Upper lobe of left lung (tissue), 6 donors: ENCODE results near the gene ERC1. TPM values are rescaled to one million over a fixed set of nuclear protein-coding genes. Genes with fewer than 3 reads are reported as not detected.

Experiments
- ATAC-seq, 2 donors: fragments of 200-7000 bp; cut with Tn5 transposase; one replicate each; pipeline ENCODE4 v1.9.1; 2022; ENCODE audit warnings: mild to moderate bottlenecking in 2 of 2, moderate library complexity in 2 of 2; ENCODE audit not compliant: low FRiP score in 2 of 2
- DNase-seq, 2 donors: peaks; one replicate each; pipeline ENCODE4 v3.0.0-alpha.2; 2019 to 2020
- H3K27ac ChIP-seq, 4 donors: fragments of 200-600 bp; sonication (generic); one replicate each; pipeline ENCODE4 v1.5.1; 2016 to 2019
- H3K27me3 ChIP-seq, 4 donors: fragments of 200-600 bp; sonication (generic); one replicate each; pipeline ENCODE4 v1.5.1; 2017 to 2019
- H3K36me3 ChIP-seq, 4 donors: fragments of 200-600 bp; sonication (generic); one replicate each; pipeline ENCODE4 v1.5.1; 2016 to 2019
- H3K4me1 ChIP-seq, 4 donors: fragments of 200-600 bp; sonication (generic); one replicate each; pipeline ENCODE4 v1.5.1; 2018 to 2019
- H3K4me3 ChIP-seq, 4 donors: fragments of 200-600 bp; sonication (generic); one replicate each; pipeline ENCODE4 v1.5.1; 2017 to 2019; ENCODE audit warnings: mild to moderate bottlenecking in 2 of 4, moderate library complexity in 1 of 4
- H3K9me3 ChIP-seq, 4 donors: fragments of 200-600 bp; sonication (generic); one replicate each; pipeline ENCODE4 v1.5.1; 2018 to 2019
- CTCF ChIP-seq, 6 experiments: fragments of 450-650 bp in 4 of 6; fragments of 200-600 bp in 2 of 6; sonication (generic) in 2 of 6; IDR thresholded peaks; one replicate each; pipeline ENCODE4 v1.5.1; 2016 to 2019; ENCODE audit warnings: antibody characterized with exemption in 6 of 6
- EP300 ChIP-seq, 4 donors: sonication (generic); formaldehyde crosslinking; IDR thresholded peaks; one replicate each; pipeline ENCODE4 v1.5.1; 2017; ENCODE audit warnings: antibody characterized with exemption in 4 of 4, control low read depth in 2 of 4
- POLR2A ChIP-seq, 4 donors: fragments of 450-650 bp; IDR thresholded peaks; one replicate each; pipeline ENCODE4 v1.5.1; 2016 to 2017; ENCODE audit warnings: antibody characterized with exemption in 4 of 4, mild to moderate bottlenecking in 2 of 4
- POLR2AphosphoS5 ChIP-seq, 2 donors: sonication (generic); formaldehyde crosslinking; IDR thresholded peaks; one replicate each; pipeline ENCODE4 v1.5.1; 2017; ENCODE audit warnings: antibody characterized with exemption in 2 of 2
- WGBS, 2 donors: methylation state at CpG; one replicate each; pipeline ENCODE4 v1.1.5; 2017 to 2018; 5-methylcytosine and 5-hydroxymethylcytosine counted together
- total RNA-seq, 6 donors: library from RNA; depleted of rRNA in 4 of 6; stranded (reverse); fragments of >200 nt in 4 of 6; gene quantifications; one replicate each; pipeline versions ENCODE4 v1.1.0 to v1.2.1, GENCODE V29; 2016 to 2021
- donor health status: DM: no; HTN: no; CAD: no; lungs with moderate emphysema.
- donor health status: DM: no; HTN: yes; CAD: no; lungs with severe emphysema.

ERC1 gene
- total RNA-seq, 6 donors from 2014 or later = 37.7 to 158 (median 60.1) TPM

GRCh38 chr12:1505576-1505975 is 514.6 kb downstream of the ERC1 start:
- no peak for ATAC-seq
- H3K9me3 ChIP-seq = no peaks in the 10 kb centered on the region
- no peak overlapping the region for H3K4me3 ChIP-seq
- H3K36me3 ChIP-seq = no peaks in the 10 kb centered on the region
- H3K27ac ChIP-seq = no peak overlapping the region
- 96 to 98% methylated on average over 3 to 10 of the region's 10 CpGs for WGBS, 2 donors
- no peaks in the 10 kb centered on the region for H3K4me1 ChIP-seq
- H3K27me3 ChIP-seq = no peaks in the 10 kb centered on the region
- TF ChIP-seq POLR2AphosphoS5 (IDR thresholded peaks at IDR 0.05) (no peak), CTCF (IDR thresholded peaks at IDR 0.05) (no peak), EP300 (IDR thresholded peaks at IDR 0.05) (no peak), POLR2A (IDR thresholded peaks at IDR 0.05) (no peak)
- DNase-seq = no peak

GRCh38 chr12:1507308-1507707 is 516.3 kb downstream of the ERC1 start:
- ATAC-seq = no peak
- 83 to 87% methylated on average over 7 of the region's 7 CpGs for WGBS, 2 donors
- H3K27me3 ChIP-seq = no peaks in the 10 kb centered on the region
- H3K4me3 ChIP-seq = no peak overlapping the region
- H3K36me3 ChIP-seq = no peaks in the 10 kb centered on the region
- DNase-seq = no peak
- no peaks in the 10 kb centered on the region for H3K9me3 ChIP-seq
- no peaks in the 10 kb centered on the region for H3K4me1 ChIP-seq
- no peak overlapping the region for H3K27ac ChIP-seq
- no peak for TF ChIP-seq CTCF (IDR thresholded peaks at IDR 0.05)
- no peak for TF ChIP-seq POLR2AphosphoS5 (IDR thresholded peaks at IDR 0.05)
- TF ChIP-seq EP300 (IDR thresholded peaks at IDR 0.05) = no peak
- no peak for TF ChIP-seq POLR2A (IDR thresholded peaks at IDR 0.05)

DNA sequence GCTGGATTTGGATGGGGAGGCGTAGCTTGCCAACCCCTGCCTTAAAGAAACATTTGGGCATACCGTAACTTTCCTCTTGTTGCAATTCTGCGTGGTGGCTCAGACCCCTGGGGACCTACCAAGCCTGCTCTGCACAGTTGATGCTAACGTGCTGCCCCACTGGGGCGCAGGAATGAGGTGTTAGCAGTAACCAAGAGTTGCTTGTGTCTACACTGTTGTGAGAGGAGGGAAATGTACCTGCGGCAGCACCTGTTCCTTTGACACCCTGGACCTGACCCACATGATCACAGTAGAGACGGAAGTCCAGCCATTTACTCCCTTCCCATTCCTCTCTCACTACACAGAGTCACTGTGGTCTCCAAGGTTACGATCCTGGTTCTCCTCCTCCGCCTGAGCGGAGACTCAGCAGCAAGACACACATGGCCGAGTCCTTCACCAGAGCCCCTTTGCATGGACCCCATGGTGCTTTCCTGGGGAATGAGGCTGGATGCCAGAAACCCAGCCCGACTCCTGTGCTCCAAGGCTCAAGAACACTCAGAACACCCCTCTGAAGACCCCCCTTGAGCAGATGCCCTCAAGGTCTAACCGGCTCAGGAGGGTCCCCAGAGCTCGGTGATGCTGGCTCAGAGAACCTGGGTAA is 518.5 kb downstream of the ERC1 start:
- Histone ChIP-seq H3K36me3 (no peaks in the 10 kb centered on the region), H3K27ac (no peak overlapping the region), H3K4me1 (no peaks in the 10 kb centered on the region), H3K9me3 (no peaks in the 10 kb centered on the region), H3K27me3 (no peaks in the 10 kb centered on the region), H3K4me3 (no peak overlapping the region)
- no peak for DNase-seq
- TF ChIP-seq POLR2A (IDR thresholded peaks at IDR 0.05) (no peak), CTCF (IDR thresholded peaks at IDR 0.05) (no peak), POLR2AphosphoS5 (IDR thresholded peaks at IDR 0.05) (no peak)
- ATAC-seq = peak in 1 of 2 donors; percentile 8
- WGBS, 2 donors = 82 to 89% methylated on average over 11 to 14 of the region's 14 CpGs

- H3K27me3 ChIP-seq = no peaks in the 10 kb centered on the region
- H3K4me3 ChIP-seq = no peak overlapping the region
- H3K4me1 ChIP-seq = no peaks in the 10 kb centered on the region
- WGBS, 2 donors = 78 to 82% methylated on average over 10 of the region's 10 CpGs
- no peak for TF ChIP-seq POLR2A (IDR thresholded peaks at IDR 0.05)
- no peak for TF ChIP-seq EP300 (IDR thresholded peaks at IDR 0.05)
- no peak for TF ChIP-seq CTCF (IDR thresholded peaks at IDR 0.05)
- TF ChIP-seq POLR2AphosphoS5 (IDR thresholded peaks at IDR 0.05) = no peak
- peaks cover 0 to 4% (median 0%) of the 10 kb centered on the region in 4 donors for H3K9me3 ChIP-seq
- no peak for ATAC-seq
- DNase-seq = no peak
- H3K36me3 ChIP-seq = no peaks in the 10 kb centered on the region
- no peak overlapping the region for H3K27ac ChIP-seq
These were observed 519.2 kb downstream of the ERC1 start for GRCh38 chr12:1510056-1510812.
